Mesodermal cell (in vitro differentiated cells): ENCODE measurements around the gene PLAC1. TPM values are rescaled to one million over a fixed set of nuclear protein-coding genes. Genes with fewer than 3 reads are reported as not detected.

ENCODE experiments used
- H3K27ac ChIP-seq: 2 replicates; pipeline ENCODE4 v1.7.0; 2013; ENCODE audit warnings: mild to moderate bottlenecking, low read depth, low read length, moderate library complexity; ENCODE audit not compliant: severe bottlenecking
- H3K36me3 ChIP-seq: 2 replicates; pipeline ENCODE4 v1.7.1; 2013; ENCODE audit warnings: mild to moderate bottlenecking, low read length, moderate library complexity; ENCODE audit not compliant: control insufficient read depth, insufficient read depth
- H3K4me1 ChIP-seq: one replicate; pipeline ENCODE4 v1.7.1; 2013; ENCODE audit warnings: mild to moderate bottlenecking, low read length; ENCODE audit not compliant: insufficient read depth, control insufficient read depth, poor library complexity, severe bottlenecking
- H3K4me3 ChIP-seq: 2 replicates; pipeline ENCODE4 v1.7.0; 2013; ENCODE audit warnings: low read length, control low read depth, mild to moderate bottlenecking; ENCODE audit not compliant: insufficient read depth, poor library complexity, severe bottlenecking; ENCODE audit errors: extremely low read depth
- H3K9me3 ChIP-seq: 2 replicates; pipeline ENCODE4 v1.7.1; 2013; ENCODE audit warnings: mild to moderate bottlenecking, low read length, moderate library complexity; ENCODE audit not compliant: control insufficient read depth
- WGBS, 2 experiments: methylation state at CpG; one replicate each; pipeline ENCODE4 v1.1.5; 2013; ENCODE audit warnings: missing lambda C conversion rate in 2 of 2; ENCODE audit not compliant: insufficient coverage in 2 of 2; 5-methylcytosine and 5-hydroxymethylcytosine counted together
- polyA plus RNA-seq, 2 experiments: library from polyadenylated mRNA; stranded (reverse); fragments of 50-300 nt; gene quantifications; one replicate each; pipeline ENCODE4 v1.2.3, GENCODE V29; 2013

Gene PLAC1, protein sequence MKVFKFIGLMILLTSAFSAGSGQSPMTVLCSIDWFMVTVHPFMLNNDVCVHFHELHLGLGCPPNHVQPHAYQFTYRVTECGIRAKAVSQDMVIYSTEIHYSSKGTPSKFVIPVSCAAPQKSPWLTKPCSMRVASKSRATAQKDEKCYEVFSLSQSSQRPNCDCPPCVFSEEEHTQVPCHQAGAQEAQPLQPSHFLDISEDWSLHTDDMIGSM
- polyA plus RNA-seq (2013, experiment 1 of 2): 2.0 TPM
- polyA plus RNA-seq (2013, experiment 2 of 2): 1.0 TPM

DNA sequence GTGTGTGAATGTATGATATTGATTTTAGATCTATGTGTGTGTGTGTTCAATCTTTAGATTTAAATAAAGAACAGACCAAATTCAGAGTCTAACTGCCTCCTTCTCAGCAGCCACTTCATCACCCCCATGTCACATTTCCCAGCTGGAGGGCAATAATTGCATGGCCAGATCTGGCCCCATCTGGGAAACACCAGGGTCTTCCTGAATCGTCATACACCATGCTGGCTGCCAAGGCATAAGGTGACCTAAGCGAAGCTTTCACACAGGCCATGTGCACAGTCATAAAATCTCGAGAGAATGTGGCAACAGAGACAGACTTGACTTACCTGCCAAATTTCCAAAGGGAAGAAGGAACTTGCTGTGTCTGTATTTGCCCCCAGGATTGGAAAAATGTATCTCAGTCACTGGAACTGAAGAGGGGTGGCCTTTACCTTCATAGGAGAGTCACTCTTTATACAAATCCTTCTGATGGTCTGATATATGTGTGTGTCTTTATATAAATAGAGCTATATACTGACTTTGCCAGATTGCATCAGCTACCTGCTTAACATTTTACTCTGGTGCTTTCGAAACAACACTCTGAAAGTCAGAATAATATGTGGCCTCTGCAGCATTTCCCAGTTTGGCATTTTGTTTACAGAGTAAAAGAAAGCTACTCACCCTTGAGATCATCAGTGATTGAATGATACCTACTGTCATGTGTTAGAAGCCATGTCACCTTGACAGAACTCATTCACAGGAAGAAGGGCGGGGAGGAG, at the start of gene PLAC1:
TSS of gene PLAC1 (minus strand) at position 470 of the 758 bp plus-strand sequence. CDS start 91,789 bp downstream, outside the sequence.
- no peak within 1 kb of the TSS for H3K4me3 ChIP-seq
- 91 to 100% methylated on average over 1 to 3 of the region's 5 CpGs for WGBS, 2 experiments
- no peaks in the 10 kb centered on the region for H3K36me3 ChIP-seq
- H3K4me1 ChIP-seq: peaks cover 4% of the 10 kb centered on the region
- H3K27ac ChIP-seq: no peak within 1 kb of the TSS
- H3K9me3 ChIP-seq: no peaks in the 10 kb centered on the region

DNA sequence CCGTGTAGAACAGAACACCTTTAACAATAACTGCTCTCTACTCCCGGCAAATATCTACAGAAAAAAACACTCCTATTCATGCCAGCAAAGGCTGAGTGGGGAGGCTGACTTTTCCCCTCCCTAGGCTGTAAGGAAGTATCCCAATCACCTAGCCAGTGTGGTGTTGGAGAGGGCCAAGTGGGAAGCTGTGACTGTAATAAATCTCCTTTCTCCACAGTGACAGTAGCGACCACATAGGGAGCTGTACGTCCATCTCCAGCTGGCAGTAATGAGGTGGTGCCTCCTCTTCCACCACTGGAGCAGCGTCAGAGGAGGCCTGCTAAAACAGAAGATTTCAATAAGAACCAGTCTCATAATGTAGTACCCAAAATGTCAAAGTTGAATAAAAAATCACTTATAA, 47.9 kb upstream of the PLAC1 start:
- no peaks in the 10 kb centered on the region for H3K36me3 ChIP-seq
- no peaks in the 10 kb centered on the region for H3K9me3 ChIP-seq
- no peaks in the 10 kb centered on the region for H3K4me1 ChIP-seq
- WGBS, 2 experiments: 53% methylated on average over 3 of the region's 5 CpGs; no CpG with 5 or more reads in 1 of the 2 experiments
- H3K27ac ChIP-seq: no peak overlapping the region
- no peak overlapping the region for H3K4me3 ChIP-seq

DNA sequence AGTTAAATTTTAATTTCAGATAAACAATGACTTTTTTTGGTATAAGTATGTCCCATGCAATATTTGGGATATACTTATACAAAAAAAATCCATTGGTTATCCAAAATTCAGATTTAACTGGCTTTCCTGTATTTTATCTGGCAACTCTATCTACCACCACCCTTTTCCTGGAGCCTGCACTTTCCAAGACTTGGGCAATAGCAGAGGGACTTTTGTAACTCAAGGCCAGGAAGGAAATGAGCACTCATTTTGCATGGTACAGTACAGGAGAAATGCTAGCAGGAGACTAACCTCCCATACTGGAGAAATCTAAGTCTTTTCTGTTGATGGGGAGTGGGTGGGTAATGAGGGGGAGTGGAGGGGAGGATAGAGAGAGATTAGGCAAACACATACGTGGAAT, 37.7 kb upstream of the PLAC1 start:
- no peaks in the 10 kb centered on the region for H3K9me3 ChIP-seq
- H3K4me1 ChIP-seq: peaks cover 14% of the 10 kb centered on the region
- WGBS, 2 experiments: no CpG with 5 or more reads among the region's 1 CpG
- no peak overlapping the region for H3K27ac ChIP-seq
- no peaks in the 10 kb centered on the region for H3K36me3 ChIP-seq
- no peak overlapping the region for H3K4me3 ChIP-seq

DNA sequence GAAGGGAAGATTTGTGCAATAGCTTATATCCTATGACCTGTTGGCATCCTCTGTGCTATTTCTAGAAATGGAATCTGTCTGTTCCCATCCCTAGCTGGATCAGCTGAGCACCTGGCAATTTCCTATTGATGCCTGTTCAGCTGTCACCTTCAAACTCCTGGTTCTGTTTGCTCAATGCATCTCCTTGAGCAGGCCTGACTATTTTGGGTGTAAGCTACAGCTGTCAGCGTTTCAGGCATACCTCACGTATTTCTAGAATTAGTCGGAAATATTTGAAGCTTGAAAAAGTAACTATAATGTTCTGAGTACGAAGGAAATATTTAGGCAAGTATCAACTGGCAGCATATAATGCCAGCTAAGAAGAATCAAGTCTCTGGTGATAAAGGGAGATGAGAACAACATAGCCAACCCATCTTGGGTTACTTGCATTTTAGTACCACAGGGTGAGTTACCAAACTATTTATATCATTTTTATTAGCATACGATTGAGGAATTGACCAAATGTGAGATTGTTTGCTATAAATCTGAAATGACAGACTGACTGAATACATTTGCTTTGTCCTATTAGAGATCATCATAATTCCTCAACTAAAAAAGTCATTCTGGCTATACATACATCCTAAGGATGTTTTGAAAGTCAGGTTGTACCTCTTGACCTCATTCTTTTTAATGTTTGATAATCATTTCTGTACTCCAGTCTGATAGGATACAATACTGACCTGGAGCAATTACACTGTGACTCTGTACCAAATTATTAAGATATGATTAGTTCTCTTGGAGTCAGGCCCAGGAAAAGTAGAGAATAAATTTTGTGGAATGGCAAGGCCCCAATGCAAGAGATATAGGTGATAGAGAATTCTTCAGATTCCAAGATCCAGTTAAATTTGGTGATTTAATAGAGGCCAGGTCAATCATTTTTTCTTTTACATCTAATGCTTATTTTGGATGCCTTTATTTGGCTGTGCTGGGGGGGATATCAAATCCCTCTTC, 36.4 kb upstream of the PLAC1 start:
- H3K4me3 ChIP-seq: no peak overlapping the region
- H3K9me3 ChIP-seq: no peaks in the 10 kb centered on the region
- H3K27ac ChIP-seq: no peak overlapping the region
- peaks cover 14% of the 10 kb centered on the region for H3K4me1 ChIP-seq
- H3K36me3 ChIP-seq: no peaks in the 10 kb centered on the region
- 93 to 100% methylated on average over 1 to 3 of the region's 5 CpGs for WGBS, 2 experiments

DNA sequence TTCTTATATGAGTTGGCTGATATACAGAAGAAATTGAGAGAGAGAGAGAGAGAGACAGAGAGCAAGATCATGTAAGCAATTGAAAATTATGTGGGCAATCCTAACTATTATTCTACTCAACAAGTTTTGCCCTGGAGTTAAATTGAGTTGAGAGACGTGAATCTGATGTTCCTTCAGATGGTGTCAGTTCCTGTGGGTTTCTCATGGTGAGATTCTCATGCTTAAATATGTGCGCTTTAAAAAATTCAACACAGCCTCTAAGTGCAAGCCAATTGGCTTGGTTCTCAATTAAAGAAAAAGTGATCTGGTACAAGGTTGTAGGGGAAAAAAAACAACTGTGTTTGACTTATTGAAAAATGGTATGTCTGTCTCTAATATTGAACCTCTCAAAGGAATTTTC, 35.4 kb upstream of the PLAC1 start:
- Histone ChIP-seq H3K36me3 (no peaks in the 10 kb centered on the region), H3K4me3 (no peak overlapping the region), H3K4me1 (peaks cover 14% of the 10 kb centered on the region), H3K9me3 (no peaks in the 10 kb centered on the region), H3K27ac (no peak overlapping the region)
- 100% methylated on average over 1 of the region's 2 CpGs; no CpG with 5 or more reads in 1 of the 2 experiments for WGBS, 2 experiments

DNA sequence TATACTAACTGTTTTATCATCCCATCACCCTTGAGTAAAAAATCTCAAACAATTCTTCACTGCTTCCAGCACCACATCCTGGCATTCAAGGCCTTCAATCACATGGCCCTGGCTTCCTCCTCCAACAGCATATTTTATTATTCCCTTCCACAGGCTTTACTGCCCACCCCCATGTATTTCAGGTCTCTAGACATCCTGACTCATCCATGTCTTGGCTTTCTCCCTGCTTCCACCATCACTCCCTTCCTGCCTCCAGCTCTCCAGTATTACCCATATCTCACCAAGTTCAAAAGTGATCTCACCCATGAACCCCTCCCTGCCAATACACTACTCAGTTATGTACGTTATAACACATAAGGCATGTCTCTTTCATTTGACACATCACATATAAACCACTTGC, 34.7 kb upstream of the PLAC1 start:
- peaks cover 14% of the 10 kb centered on the region for H3K4me1 ChIP-seq
- 60% methylated on average over 1 of the region's 1 CpG; no CpG with 5 or more reads in 1 of the 2 experiments for WGBS, 2 experiments
- H3K27ac ChIP-seq: no peak overlapping the region
- H3K9me3 ChIP-seq: no peaks in the 10 kb centered on the region
- no peak overlapping the region for H3K4me3 ChIP-seq
- no peaks in the 10 kb centered on the region for H3K36me3 ChIP-seq

DNA sequence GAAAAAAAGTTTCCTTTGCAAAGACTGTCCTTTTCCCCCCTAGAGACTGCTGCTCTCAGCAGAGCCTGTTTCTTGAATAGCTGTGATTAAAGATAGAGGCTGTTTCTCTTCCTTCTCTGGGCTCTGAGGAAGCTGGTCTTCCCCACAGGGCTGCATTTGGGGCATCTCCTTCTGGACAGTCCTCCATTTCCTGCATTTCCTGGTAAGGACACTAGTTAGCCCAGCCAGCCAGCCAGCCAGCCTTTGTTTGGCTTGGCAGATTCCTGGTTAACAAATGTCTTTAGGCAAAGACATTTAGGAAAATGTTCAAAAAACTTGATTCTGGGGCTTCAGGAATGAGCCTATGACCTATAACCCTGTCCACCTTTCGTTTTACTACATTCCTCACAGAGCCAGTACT, 34.0 kb upstream of the PLAC1 start:
- peaks cover 14% of the 10 kb centered on the region for H3K4me1 ChIP-seq
- no CpG with 5 or more reads among the region's 1 CpG for WGBS, 2 experiments
- no peaks in the 10 kb centered on the region for H3K9me3 ChIP-seq
- H3K4me3 ChIP-seq: no peak overlapping the region
- H3K27ac ChIP-seq: no peak overlapping the region
- H3K36me3 ChIP-seq: no peaks in the 10 kb centered on the region

DNA sequence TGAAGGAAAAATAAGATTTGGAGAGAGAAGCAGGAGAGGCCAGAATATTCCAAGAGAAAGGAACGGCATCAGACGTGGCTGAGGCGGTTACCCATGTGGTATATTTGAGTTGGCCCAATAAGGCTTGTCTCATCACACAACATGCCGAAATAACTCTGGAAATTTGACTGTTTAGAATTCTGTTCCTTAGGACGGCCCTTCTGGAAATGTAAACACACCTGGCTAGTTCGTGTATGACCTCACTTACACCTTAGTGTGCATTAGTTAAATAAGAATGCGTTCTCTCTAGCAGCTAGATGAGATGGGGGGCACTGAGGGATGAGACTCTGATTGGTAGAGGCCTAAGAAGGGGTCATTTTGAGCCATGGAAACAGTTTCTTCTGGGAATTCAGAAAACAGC, 33.2 kb upstream of the PLAC1 start:
- no peaks in the 10 kb centered on the region for H3K36me3 ChIP-seq
- H3K4me3 ChIP-seq: no peak overlapping the region
- 100% methylated on average over 1 of the region's 7 CpGs for WGBS, 2 experiments
- H3K9me3 ChIP-seq: no peaks in the 10 kb centered on the region
- H3K4me1 ChIP-seq: peaks cover 14% of the 10 kb centered on the region
- no peak overlapping the region for H3K27ac ChIP-seq

DNA sequence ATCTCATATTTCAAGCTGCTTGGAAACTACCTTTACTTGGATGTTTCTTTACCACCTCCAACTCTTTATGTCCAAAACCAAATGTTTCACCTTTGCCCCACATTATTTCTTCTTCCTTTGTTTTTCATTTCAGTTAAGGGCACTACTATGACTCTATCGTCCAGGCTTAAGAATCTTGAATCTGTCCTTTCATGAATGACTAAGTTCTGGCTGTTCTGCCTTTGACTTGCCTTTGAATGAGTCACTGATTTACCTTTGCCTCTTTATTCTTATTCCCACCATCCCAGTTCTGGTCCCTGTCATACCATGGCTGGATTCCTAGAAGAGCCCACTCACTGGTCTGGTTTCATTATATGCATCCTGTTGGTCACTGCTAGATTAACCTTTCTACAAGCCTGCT, 30.6 kb upstream of the PLAC1 start:
- WGBS, 2 experiments: 64 to 80% methylated on average over 1 of the region's 1 CpG
- no peaks in the 10 kb centered on the region for H3K9me3 ChIP-seq
- H3K27ac ChIP-seq: no peak overlapping the region
- no peaks in the 10 kb centered on the region for H3K36me3 ChIP-seq
- no peak overlapping the region for H3K4me3 ChIP-seq
- peaks cover 14% of the 10 kb centered on the region for H3K4me1 ChIP-seq

DNA sequence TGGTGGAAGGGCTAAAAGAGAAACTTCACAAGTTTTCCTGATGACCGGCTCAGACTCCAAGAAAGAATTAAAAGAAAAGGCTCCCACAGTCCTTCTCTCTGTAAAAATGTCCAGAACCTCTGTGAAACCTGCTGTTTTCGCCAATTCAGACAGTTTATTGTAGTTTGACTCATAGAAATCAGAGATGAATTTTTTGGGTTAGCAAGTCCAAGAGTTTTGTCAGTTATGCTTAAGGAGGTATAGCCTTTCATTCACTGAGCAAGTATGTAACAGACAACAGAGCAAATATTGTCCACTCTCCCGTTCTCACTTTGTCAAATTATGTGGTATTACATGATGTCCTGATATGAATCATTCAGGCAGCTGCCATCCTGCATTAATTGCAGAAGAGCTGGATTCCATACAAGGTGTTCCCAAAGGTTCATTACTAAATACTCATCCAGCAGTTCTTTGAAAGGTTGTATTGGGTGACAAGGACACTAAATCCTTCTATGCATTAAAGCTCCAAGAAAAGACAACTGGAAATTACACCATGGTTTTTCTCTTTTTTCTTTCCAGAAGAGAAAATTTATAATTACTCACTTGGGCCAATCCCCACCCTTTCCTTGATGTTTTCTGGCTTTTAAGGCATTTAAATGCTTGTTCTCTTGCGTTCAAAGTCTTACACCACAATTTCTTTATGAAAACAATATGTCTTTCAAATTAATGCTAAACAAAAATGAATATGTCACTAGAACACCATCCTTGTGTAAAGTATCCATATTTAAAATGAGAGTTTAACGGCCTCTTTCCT, 30.0 kb upstream of the PLAC1 start:
- WGBS, 2 experiments: 86% methylated on average over 1 of the region's 5 CpGs; no CpG with 5 or more reads in 1 of the 2 experiments
- Histone ChIP-seq H3K27ac (no peak overlapping the region), H3K36me3 (no peaks in the 10 kb centered on the region), H3K9me3 (no peaks in the 10 kb centered on the region), H3K4me3 (no peak overlapping the region), H3K4me1 (peaks cover 14% of the 10 kb centered on the region)
